ENCODE results near the gene KRTAP29-1.
"Not testable (repeated sequence)": the region's sequence is repeated elsewhere in the genome, so short reads cannot be mapped to it uniquely, and the experiment has no call there.

KRTAP29-1 gene

DNA sequence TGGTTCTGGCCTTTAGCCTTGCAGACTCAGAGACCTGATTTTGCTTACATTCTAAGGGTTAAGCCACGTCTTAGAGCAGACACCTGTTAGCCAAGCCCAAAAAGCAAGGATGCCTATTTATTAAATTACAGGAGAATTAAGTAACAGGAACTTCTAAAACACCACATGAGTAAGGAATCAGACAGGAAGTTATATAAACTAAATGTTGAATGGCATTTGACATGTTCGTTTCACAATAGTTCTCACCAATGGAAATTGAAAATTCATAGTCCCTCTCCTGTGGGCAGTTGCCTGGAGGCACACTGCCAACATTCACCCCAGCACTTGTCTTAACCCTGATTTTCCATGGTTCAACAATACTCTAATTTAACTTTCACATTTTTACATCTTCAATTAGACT is 18.1 kb downstream of the KRTAP29-1 start:
- H3K79me2 ChIP-seq = no peaks in the 10 kb centered on the region
- no peaks in the 10 kb centered on the region for H3K36me3 ChIP-seq (ENCODE audit: control insufficient read depth, insufficient read depth, low read length)
- H3K4me3 ChIP-seq (ENCODE audit: low read depth, low read length) = no peak overlapping the region
- no peaks in the 10 kb centered on the region for H3K4me1 ChIP-seq
- no peaks in the 10 kb centered on the region for H3K9me3 ChIP-seq (ENCODE audit: control insufficient read depth, low read length)
- no peak overlapping the region for H3K4me2 ChIP-seq (ENCODE audit: low read length)
- no peak overlapping the region for H3K27ac ChIP-seq
- no peak overlapping the region for H2AFZ ChIP-seq
- TF ChIP-seq CTCF (IDR thresholded peaks at IDR 0.05) = no peak
- H3K27me3 ChIP-seq (ENCODE audit: control insufficient read depth, insufficient read depth, low read length) = no peaks in the 10 kb centered on the region
- H3K9ac ChIP-seq = no peak overlapping the region

GRCh38 chr17:41284043-41284442 is 18.6 kb downstream of the KRTAP29-1 start:
- no peaks in the 10 kb centered on the region for H3K4me1 ChIP-seq
- no peak overlapping the region for H3K9ac ChIP-seq
- no peak overlapping the region for H2AFZ ChIP-seq
- H3K36me3 ChIP-seq (ENCODE audit: control insufficient read depth, insufficient read depth, low read length) = no peaks in the 10 kb centered on the region
- H3K9me3 ChIP-seq (ENCODE audit: control insufficient read depth, low read length) = no peaks in the 10 kb centered on the region
- H3K4me2 ChIP-seq (ENCODE audit: low read length) = no peak overlapping the region
- TF ChIP-seq CTCF (IDR thresholded peaks at IDR 0.05) = no peak
- no peak overlapping the region for H3K4me3 ChIP-seq (ENCODE audit: low read depth, low read length)
- no peaks in the 10 kb centered on the region for H3K27me3 ChIP-seq (ENCODE audit: control insufficient read depth, insufficient read depth, low read length)
- H3K27ac ChIP-seq = no peak overlapping the region
- no peaks in the 10 kb centered on the region for H3K79me2 ChIP-seq

GRCh38 chr17:41278176-41278955 is 24.3 kb downstream of the KRTAP29-1 start:
- Histone ChIP-seq H3K4me1 (no peaks in the 10 kb centered on the region), H3K4me3 (ENCODE audit: low read depth, low read length) (no peak overlapping the region), H3K27ac (no peak overlapping the region), H3K9ac (no peak overlapping the region), H3K27me3 (ENCODE audit: control insufficient read depth, insufficient read depth, low read length) (no peaks in the 10 kb centered on the region), H2AFZ (no peak overlapping the region), H3K4me2 (ENCODE audit: low read length) (no peak overlapping the region), H3K79me2 (no peaks in the 10 kb centered on the region), H3K9me3 (ENCODE audit: control insufficient read depth, low read length) (no peaks in the 10 kb centered on the region), H3K36me3 (ENCODE audit: control insufficient read depth, insufficient read depth, low read length) (no peaks in the 10 kb centered on the region)
- no peak for TF ChIP-seq CTCF (IDR thresholded peaks at IDR 0.05)

- H3K36me3 ChIP-seq (ENCODE audit: control insufficient read depth, insufficient read depth, low read length); H3K4me3 ChIP-seq (ENCODE audit: low read depth, low read length); H3K27me3 ChIP-seq (ENCODE audit: control insufficient read depth, insufficient read depth, low read length); H3K9me3 ChIP-seq (ENCODE audit: control insufficient read depth, low read length); H3K9ac ChIP-seq; H3K27ac ChIP-seq; H2AFZ ChIP-seq; H3K4me1 ChIP-seq; H3K4me2 ChIP-seq (ENCODE audit: low read length); H3K79me2 ChIP-seq: not testable (repeated sequence)
Measured at GRCh38 chr17:41275648-41276190, 26.9 kb downstream of the KRTAP29-1 start, which contains the start of gene KRTAP9-7. Gene KRTAP9-7, plus strand, starts transcription at chr17:41275698. Its CDS starts 0 bp downstream, at chr17:41275698.

DNA sequence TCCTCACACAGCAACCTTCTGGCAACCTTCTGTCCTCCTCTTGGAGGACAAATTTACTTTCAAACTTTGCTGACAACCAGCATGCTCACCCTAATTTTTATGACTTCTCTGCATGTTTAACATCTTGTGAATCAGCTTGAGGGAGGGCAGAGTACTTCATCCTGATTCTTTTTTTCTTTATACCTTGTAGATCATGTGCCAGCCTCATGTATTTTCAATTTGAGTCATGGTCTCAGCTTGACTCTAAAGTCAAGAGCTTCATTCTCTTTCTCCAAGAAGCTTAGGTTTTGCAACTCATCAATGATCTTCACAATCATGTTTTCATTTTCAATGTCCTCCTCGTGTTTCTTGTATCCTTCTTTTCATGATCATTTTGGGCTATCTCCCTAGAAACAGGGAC is 30.8 kb downstream of the KRTAP29-1 start:
- no peaks in the 10 kb centered on the region for H3K79me2 ChIP-seq
- no peaks in the 10 kb centered on the region for H3K4me1 ChIP-seq
- no peaks in the 10 kb centered on the region for H3K9me3 ChIP-seq (ENCODE audit: control insufficient read depth, low read length)
- no peak overlapping the region for H3K27ac ChIP-seq
- H3K4me2 ChIP-seq (ENCODE audit: low read length) = no peak overlapping the region
- H2AFZ ChIP-seq = no peak overlapping the region
- no peaks in the 10 kb centered on the region for H3K27me3 ChIP-seq (ENCODE audit: control insufficient read depth, insufficient read depth, low read length)
- H3K9ac ChIP-seq = no peak overlapping the region
- H3K36me3 ChIP-seq (ENCODE audit: control insufficient read depth, insufficient read depth, low read length) = no peaks in the 10 kb centered on the region
- no peak overlapping the region for H3K4me3 ChIP-seq (ENCODE audit: low read depth, low read length)
- TF ChIP-seq CTCF (IDR thresholded peaks at IDR 0.05) = no peak

DNA sequence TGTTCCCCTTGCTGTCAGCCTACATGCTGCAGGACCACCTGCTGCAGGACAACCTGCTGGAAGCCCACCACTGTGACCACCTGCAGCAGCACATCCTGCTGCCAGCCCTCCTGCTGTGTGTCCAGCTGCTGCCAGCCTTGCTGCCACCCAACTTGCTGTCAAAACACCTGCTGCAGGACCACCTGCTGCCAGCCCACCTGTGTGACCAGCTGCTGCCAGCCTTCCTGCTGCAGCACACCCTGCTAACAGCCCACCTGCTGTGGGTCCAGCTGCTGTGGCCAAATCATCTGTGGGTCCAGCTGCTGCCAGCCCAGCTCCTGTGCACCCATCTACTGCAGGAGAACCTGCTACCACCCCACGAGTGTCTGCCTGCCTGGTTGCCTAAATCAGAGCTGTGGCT is 31.3 kb downstream of the KRTAP29-1 start:
- H3K36me3 ChIP-seq (ENCODE audit: control insufficient read depth, insufficient read depth, low read length); H2AFZ ChIP-seq; H3K9ac ChIP-seq; H3K4me2 ChIP-seq (ENCODE audit: low read length); H3K27me3 ChIP-seq (ENCODE audit: control insufficient read depth, insufficient read depth, low read length); H3K4me3 ChIP-seq (ENCODE audit: low read depth, low read length); H3K4me1 ChIP-seq; H3K9me3 ChIP-seq (ENCODE audit: control insufficient read depth, low read length); H3K27ac ChIP-seq; H3K79me2 ChIP-seq: not testable (repeated sequence)

Measured in parathyroid adenoma (tissue), 2 donors.